Thoracic aorta (tissue), 2 donors: ENCODE results near the gene SLC22A23. TPM values are rescaled to one million over a fixed set of nuclear protein-coding genes. Genes with fewer than 3 reads are reported as not detected.
A peak's percentile ranks its signal among the peaks of the same experiment; 100 is the strongest.

Source experiments
- ATAC-seq: fragments of 150-250 bp; one replicate; pipeline ENCODE4 v1.8.0; 2017; ENCODE audit warnings: low read depth; ENCODE audit not compliant: insufficient number of reproducible peaks, low FRiP score
- DNase-seq: peaks from one replicate; pipeline ENCODE4 v3.0.0-alpha.2; 2020; ENCODE audit warnings: low spot score
- H3K27ac ChIP-seq, 2 donors: fragments of 200-600 bp; sonication (generic); 1 replicate in 1 of 2; 2 replicates in 1 of 2; pipeline ENCODE4 v1.5.1; 2016; ENCODE audit warnings: mild to moderate bottlenecking in 2 of 2, moderate library complexity in 2 of 2
- H3K27me3 ChIP-seq: fragments of 200-600 bp; sonication (generic); replicated peaks from 2 replicates; pipeline ENCODE4 v1.6.0; 2016; ENCODE audit warnings: mild to moderate bottlenecking; ENCODE audit not compliant: insufficient read depth
- H3K36me3 ChIP-seq: fragments of 200-600 bp; sonication (generic); one replicate; pipeline ENCODE4 v1.5.1; 2016
- H3K4me1 ChIP-seq, 2 donors: fragments of 200-600 bp; sonication (generic); 1 replicate in 1 of 2; 2 replicates in 1 of 2; pipeline versions ENCODE4 v1.5.1 to v1.6.0; 2016; ENCODE audit warnings: low read depth in 2 of 2, mild to moderate bottlenecking in 1 of 2; ENCODE audit not compliant: control insufficient read depth in 1 of 2
- H3K4me3 ChIP-seq: fragments of 200-600 bp; sonication (generic); 2 replicates; pipeline ENCODE4 v1.5.1; 2016; ENCODE audit warnings: mild to moderate bottlenecking
- H3K9me3 ChIP-seq: fragments of 200-600 bp; sonication (generic); 2 replicates; pipeline ENCODE4 v1.5.1; 2016
- CTCF ChIP-seq: fragments of 200-600 bp; sonication (generic); IDR thresholded peaks from one replicate; pipeline ENCODE4 v1.5.1; 2019; ENCODE audit warnings: antibody characterized with exemption
- total RNA-seq, 2 donors: library from RNA; depleted of rRNA; stranded (reverse); fragments of >200 nt; gene quantifications; one replicate each; pipeline versions ENCODE4 v1.1.0 to v1.2.3, GENCODE V29; 2016

SLC22A23 gene
- total RNA-seq, 2 donors from 2014 or later = 5.1 to 9.7 TPM

- Histone ChIP-seq H3K9me3 (no peaks in the 10 kb centered on the region), H3K4me3 (peak overlapping the region; percentile 67), H3K27ac (no peak overlapping the region), H3K27me3 (peaks cover 25% of the 10 kb centered on the region), H3K4me1 (peaks cover 21 to 51% of the 10 kb centered on the region in 2 donors), H3K36me3 (no peaks in the 10 kb centered on the region)
- no peak for ATAC-seq
- DNase-seq = no peak
- TF ChIP-seq CTCF = no peak
Measured at GRCh38 chr6:3226481-3227362, 230.1 kb downstream of the SLC22A23 start.

- no peak for TF ChIP-seq CTCF
- peaks cover 23% of the 10 kb centered on the region for H3K27me3 ChIP-seq
- DNase-seq = no peak
- H3K36me3 ChIP-seq = no peaks in the 10 kb centered on the region
- ATAC-seq = no peak
- no peak overlapping the region for H3K27ac ChIP-seq
- no peak overlapping the region for H3K4me3 ChIP-seq
- no peaks in the 10 kb centered on the region for H3K9me3 ChIP-seq
- peaks cover 21 to 44% of the 10 kb centered on the region in 2 donors for H3K4me1 ChIP-seq
Measured at GRCh38 chr6:3226042-3226441, 230.8 kb downstream of the SLC22A23 start.

GRCh38 chr6:3222506-3223038 is 234.3 kb downstream of the SLC22A23 start:
- no peak overlapping the region for H3K27ac ChIP-seq
- H3K4me3 ChIP-seq = no peak overlapping the region
- no peaks in the 10 kb centered on the region for H3K9me3 ChIP-seq
- DNase-seq (no peak), ATAC-seq (no peak)
- H3K4me1 ChIP-seq = peaks cover 6 to 12% of the 10 kb centered on the region in 2 donors
- H3K27me3 ChIP-seq = no peaks in the 10 kb centered on the region
- TF ChIP-seq CTCF = no peak
- H3K36me3 ChIP-seq = no peaks in the 10 kb centered on the region

DNA sequence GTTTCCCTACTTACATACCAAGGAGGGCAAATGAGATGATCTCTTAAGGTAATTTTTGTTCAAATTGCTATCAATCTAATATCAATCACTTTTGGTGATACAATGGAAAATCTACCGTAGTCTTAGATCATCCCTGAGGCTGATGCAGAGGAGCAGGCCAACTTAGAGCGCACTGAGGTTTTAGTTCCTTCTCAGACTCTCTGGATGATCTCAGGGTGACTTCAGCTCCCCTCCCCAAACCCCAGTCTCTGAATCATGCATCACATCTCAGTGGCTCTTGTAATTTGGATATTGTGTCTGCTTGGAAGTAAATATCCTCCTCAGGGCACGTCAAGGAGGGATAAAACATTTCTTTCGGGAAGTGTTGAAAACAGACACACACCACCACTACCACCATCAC is 235.3 kb downstream of the SLC22A23 start:
- no peaks in the 10 kb centered on the region for H3K9me3 ChIP-seq

More for the DNA sequence above, 235.3 kb downstream of the SLC22A23 start:
- Histone ChIP-seq H3K4me3 (no peak overlapping the region), H3K36me3 (no peaks in the 10 kb centered on the region), H3K27me3 (no peaks in the 10 kb centered on the region), H3K4me1 (peaks cover 0 to 2% of the 10 kb centered on the region in 2 donors), H3K27ac (no peak overlapping the region)
- ATAC-seq (no peak), DNase-seq (no peak)
- no peak for TF ChIP-seq CTCF
